HG03159 (cell line): ENCODE results near the gene MED8.

Experiments
- ATAC-seq: cut with Tn5 transposase; IDR thresholded peaks from one replicate; pipeline ENCODE4 v1.9.1; 2021; ENCODE audit warnings: mild to moderate bottlenecking, moderate library complexity; ENCODE audit not compliant: unreplicated experiment

Gene MED8, protein sequence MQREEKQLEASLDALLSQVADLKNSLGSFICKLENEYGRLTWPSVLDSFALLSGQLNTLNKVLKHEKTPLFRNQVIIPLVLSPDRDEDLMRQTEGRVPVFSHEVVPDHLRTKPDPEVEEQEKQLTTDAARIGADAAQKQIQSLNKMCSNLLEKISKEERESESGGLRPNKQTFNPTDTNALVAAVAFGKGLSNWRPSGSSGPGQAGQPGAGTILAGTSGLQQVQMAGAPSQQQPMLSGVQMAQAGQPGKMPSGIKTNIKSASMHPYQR

DNA sequence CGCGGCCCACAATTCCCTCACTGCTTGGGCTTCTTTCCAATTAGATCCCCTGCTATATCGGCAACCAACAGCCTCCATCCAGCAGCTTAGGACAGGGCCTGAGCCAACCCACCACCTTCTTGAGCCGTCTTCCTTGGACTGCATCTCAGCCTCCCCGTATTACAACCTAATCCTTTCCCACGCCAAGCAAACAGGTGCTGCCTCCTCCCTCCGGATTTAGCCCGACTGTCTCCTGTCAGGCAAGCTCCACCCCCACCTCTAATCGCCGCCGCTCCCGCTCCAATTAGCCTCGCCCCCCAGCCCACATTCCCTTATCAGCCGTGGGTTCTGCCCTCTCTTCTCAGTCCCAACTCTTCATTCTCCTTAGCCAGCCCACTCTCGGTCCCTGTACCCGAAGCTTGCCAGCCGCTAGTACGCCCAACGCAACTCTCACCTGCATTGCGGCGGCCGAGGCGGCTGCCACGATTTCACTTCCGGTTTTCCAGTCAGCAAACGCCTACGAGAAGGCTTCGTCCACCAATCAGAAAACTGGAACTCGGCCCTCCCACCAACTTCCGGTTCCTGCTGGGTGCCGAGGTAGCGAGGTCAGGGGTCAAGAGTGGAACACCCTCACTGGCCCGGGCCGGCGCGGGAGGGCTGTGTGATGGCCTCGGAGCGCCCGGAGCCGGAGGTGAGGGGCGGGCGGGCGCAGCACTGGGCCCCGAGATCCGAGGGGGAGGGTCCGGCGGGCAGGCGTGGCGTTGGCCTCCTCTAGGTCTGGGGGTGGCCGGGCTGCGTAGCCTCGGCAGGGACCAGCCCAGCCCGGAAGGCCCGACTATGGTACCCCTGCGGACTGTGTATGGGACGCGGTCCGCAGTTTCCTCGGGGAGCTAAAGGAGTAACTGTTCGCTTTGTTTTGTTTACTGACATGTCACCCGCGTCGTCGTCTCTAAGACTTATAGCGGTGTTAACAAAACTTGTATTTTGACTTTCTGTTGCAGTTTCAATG, at the start of gene MED8, which contains the start of gene SZT2:
Gene MED8 (minus strand): TSS at position 475 of the 988 bp plus-strand sequence. CDS start 36 bp downstream, at position 439.
Gene SZT2 (plus strand): TSS at position 574 of the 988 bp plus-strand sequence. CDS start 70 bp downstream, at position 644.
- peak; percentile 86 for ATAC-seq

DNA sequence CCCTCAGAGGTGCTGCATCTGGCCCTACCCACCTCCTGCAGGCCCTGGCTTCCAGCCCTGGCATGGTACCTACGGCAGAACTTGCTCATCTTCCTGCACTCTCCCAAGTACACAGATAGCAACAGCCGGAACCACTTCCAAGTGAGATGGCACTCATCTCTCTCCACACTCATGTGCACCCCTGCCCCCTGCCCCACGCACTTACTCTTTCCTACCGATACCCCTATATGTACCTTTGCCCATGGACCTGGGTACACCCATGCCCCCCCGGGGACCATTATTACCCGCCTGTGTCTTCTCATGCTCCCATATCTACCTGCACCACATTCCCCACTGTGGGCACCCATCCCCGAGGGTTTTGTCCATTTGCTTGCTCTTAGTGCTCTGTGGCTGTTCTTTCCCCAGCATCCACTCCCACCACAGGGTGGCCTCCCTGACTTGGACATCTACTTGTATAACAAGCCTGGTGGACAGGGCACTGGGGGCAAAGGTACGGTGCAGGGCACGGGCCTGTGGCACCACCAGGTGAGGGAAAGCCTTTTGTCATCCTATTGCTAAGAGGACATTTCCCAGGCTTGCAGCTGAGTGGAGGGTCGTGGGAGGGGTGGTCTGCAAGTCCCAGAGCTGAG, 49.5 kb upstream of the MED8 start:
- ATAC-seq, result no peak

DNA sequence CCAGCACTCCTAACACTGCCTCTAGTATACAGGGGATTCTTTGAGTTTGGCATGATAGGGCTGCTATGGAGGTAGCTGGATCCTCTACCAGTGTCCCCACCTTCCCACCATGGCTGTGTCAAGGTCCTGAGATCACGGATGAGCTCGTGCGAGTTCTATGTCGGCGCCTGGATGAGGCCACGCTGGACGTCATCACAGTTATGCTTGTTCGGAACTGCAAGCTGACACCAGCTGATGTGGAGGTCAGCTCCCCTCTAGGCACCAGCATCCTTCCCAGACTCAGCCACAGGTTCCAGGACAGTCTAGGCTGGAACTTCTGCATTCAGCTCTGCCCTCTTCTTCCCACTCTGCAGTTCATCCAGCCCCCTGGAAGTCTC, 49.0 kb upstream of the MED8 start:
- ATAC-seq, result no peak

DNA sequence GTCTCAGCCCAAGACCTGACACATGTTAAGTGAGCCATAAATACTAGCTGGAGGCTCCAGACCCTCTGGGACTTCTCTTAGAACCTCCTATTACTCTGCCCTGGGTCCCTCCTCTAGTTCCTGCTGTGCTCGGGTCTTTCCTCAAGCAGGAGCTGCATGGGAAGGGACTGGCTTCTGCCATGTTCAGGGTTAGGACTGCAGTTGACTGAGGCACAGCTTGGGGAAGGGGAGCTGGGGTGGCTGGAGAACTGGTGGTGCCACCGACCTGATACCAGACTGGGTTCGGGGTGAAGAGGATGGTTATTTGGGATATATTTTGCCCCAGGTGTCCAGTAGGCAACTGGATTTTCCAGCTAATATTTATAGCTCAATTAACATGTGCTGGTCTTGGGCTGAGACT, 48.4 kb upstream of the MED8 start:
- no peak for ATAC-seq

DNA sequence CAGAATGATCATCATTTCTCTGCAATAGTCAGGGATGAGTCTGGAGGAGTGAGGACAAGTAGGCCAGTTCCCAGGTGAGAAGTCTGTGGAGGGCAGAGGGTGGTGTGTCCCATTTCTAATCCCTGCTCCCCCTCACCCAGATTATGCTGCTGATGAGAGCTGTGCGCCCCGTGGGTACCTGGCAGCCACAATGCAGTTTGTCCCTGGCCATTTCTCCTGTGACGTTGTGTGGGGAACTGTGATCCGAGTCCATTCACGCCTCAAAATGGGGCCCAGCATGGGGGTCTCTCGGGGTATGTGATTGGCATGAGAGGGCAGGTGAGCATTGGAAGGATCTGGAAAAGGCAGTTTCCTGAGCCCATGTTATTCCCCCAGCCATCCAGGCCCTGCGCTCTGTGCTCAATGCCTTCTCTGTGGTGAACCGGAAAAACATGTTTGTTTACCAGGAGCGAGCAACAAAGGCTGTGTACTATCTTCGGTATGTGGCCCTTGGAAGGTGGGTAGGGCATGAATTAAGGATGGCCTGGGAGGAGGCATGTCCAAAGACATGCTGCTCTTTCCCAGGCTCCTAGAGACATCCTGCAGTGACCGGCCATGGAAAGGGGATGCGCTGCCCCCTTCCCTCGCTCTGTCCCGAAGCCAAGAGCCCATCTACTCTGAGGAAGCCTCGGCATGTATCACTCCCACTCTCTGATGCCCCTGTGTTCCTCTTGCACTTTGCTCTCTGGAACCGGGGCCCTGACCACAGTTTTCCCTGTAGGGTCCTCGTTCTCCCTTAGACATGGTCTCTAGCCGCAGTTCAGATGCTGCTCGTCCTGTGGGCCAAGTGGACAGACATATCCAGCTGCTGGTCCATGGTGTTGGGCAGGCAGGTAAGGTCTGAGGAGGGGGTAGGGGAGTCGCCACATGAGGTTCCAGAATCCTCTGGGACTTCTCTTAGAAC, 47.7 kb upstream of the MED8 start:
- no peak for ATAC-seq

DNA sequence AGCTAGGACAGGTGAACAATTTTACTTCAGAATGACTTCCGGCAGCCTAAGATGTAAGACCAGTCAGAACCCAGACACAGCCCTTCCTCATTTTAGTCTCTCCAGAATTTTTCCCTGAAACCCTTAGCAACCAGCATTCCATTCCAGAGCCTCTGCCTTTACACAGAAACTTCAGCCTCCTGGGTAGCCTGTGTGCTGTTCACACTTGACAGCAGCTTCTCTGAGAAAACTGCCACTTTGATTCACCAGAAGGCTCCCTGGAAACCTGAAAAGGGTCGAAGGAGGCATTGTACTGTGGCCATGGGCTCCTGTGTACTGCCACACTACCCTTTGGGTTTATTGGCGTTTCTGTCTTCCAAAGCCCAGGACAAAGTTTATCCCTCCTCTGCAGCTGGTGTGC, 46.8 kb upstream of the MED8 start:
- no peak for ATAC-seq

DNA sequence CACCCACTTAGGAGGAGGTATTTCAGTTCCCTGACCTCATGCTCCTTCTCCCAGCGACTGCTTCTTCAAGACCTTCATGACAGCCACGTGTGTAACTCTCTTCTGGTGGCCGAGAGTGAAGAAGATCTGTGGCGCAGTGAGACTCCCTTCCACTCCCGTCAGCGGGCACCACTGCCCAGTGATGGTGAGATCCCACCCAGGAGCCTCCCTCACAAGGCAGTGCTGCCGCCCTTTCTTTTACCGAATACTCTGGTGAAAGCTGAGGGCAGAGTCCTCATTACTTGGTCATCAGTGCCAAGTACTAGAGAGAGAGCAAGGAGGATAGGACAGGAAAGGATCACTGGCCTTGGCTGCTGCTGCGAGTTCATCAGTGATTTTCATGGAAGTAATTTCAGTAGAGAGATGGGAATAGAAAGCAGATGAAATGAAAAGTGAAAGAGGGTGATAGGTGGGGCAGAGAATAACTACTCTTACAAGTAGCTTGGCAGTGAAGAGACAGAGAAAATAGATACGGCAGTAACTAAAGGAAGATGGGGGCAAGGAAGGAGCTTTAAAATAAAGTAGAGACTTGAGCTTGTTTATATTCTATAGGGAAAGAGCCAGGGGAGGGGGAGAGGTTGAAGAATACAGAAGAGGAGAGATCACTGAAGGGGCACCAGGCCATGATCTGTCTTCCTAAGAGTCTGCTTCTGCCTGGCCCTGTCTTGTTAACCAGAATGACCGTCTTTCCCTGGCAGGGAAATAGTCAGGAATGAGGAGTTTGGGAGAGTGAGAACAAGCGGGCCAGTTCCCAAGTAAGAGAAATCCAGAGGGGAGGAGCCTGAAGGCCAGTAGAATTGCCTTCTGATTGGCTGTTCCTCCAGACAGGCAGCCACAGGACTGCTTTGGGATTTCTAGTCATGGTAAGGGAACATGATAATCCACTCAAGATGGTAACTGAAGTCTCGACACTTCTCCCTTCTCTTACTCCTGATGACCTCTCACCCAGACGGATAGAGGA, 45.8 kb upstream of the MED8 start:
- no peak for ATAC-seq

DNA sequence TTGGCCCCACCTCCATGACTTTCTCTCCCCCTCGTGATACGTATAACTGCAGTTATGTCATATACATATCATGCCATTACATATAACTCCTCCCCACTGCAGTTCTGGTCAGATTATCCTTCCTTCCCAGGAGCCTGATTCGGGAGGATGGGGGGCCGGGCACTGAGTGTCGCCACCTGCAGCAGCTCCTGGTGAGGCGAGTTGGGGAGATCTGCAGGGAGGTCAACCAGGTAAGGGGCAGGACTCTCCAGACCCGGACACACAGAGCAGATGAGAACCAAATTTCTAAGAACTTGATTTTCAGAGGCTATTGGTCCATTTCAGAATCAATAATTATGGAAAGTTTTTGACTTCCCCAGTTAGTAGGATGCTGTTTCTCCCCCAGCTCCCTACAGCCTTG, 44.7 kb upstream of the MED8 start:
- no peak for ATAC-seq

DNA sequence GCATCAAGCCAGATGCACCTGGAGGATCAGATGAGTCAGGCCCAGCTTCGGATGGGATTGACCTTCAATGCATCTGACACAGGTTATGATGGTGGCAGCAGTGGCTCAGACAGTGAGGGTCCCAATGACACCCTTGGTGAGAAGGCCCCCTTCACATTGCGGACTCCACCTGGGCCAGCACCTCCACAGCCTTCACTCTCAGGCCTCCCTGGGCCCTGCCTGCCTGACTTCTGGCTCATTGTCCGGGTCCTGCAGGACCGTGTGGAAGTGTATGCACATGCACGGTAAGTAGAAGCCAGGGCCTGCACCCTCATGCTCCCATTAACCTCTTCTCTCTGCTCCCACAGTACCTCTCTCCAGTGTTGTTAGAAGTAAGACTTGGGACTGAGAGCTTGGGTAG, 43.3 kb upstream of the MED8 start:
- no peak for ATAC-seq

DNA sequence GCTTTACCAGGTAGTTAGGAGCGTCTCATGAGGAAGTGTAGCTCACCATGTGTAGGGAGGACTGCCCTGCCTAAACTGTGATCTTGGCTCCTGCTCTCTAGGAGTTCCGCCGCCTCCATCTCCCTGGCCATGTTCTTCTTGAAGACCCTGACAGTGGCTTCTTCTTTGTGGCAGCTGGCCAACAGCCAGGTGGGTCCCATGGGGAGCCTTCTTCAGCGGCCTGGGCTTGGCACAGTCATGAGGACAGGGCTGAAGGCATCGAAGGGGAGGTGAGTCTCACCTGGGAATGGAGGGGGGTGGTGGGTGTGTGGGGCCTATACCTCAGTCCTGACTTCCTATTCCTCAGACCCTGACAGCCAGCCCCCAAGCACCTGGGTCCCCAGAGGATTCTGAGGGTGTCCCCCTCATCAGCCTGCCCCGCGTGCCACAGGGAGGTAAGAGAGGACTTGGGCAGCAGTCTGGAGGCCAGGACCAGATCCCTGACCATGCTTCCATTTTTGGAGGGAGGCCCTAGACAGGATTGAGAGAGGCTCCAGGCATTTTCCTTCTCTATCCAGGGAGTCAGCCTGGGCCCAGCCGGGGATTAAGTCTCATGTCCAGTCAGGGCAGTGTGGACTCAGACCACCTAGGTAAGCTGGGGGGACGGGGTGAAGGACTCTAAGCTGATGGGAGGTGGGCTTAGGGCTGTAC, 42.7 kb upstream of the MED8 start:
- ATAC-seq, result no peak

DNA sequence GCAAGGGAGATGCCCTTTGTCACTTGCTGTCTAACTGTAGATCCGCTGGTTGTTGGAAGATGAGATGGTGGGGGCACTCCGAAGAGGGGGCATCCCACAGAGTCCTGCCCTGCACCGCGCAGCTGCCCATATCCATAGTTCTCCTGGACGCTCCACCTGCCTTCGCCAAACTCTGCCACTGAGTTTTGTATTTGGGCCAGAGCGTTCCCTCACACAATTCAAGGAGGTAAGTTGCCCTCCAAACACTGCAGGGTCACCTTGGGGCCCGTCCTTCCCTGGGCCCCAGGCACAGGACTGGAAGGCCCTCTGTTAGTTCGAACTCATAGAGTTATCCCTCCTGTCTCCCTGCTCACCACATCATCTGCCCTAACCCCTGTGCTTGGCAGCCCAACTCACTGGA, 42.1 kb upstream of the MED8 start:
- ATAC-seq, result no peak

DNA sequence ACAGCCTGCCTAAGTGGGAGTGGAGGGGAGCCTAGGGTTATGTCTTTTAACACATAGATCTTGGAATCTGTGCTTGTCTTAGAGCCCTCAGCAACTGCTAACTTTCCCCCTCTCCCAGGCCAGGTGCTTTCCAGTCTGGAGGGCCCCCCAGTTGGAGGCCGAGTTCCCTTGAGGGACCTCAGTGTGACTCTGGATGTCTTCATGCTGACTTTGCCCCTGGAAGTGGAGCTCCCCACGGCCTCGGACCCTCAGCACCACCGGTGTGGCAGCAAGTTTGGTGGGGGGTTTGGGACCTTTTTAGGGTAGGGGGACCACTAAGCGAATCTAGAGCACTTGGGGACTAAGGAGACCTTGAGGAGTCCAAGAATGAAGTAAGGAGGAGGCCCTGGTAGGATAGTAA, 41.2 kb upstream of the MED8 start:
- no peak for ATAC-seq

DNA sequence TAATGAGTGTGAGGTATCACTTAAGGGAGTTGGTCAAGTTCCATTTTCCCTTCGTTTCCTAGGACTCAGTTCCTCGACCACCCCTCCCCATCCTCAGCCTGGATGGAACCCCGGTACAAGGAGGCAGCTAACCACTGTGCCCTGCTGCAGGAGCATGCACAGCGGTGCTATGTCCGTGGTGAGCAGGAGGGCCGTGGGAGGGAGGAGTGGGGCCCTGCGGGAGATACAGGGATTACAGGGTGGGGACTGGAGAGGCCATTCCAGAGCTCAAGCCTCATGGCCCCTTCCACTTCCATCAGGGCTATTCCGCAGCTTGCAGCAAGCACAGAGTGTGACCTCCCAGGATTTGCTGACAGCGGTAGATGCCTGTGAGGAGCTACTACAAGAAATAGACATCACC, 38.3 kb upstream of the MED8 start:
- ATAC-seq, result no peak

DNA sequence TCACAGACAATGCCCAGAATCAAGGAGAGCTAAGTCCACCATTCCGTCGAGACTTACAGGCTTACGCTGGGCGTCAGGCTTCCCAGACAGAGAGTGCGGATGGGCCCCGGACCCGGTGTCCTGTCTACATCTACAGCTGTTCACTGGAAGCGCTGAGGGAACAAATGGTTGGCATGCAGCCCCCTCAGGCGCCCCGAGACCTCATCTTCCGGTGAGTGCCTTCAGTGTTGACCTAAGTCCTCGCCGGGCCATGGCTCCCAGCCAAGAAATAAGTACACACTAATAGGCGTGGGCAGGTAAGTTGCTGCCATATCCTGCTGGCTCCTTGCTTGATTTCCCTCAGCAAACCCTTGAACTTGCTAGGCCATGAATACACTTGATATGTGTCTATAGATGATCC, 37.9 kb upstream of the MED8 start:
- ATAC-seq, result no peak

DNA sequence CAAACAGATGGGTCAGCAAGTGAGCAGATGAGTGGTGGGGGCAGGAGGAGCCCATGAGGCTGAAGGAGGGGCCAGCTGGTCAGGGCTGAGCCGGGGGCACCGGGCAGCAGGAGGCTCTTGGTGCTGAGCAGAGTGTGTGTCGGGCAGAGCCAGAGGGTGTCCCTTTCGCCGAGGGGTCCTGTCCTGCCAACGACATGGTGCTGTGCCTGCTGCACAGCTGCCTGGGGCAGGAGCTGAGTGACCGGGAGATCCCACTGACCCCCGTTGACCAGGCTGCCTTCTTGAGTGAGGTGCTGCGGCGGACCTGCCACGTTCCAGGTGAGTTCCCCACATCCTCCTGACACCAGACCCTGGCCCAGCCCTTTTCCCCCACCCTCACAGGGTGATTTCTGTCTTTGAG, 36.6 kb upstream of the MED8 start:
- no peak for ATAC-seq

DNA sequence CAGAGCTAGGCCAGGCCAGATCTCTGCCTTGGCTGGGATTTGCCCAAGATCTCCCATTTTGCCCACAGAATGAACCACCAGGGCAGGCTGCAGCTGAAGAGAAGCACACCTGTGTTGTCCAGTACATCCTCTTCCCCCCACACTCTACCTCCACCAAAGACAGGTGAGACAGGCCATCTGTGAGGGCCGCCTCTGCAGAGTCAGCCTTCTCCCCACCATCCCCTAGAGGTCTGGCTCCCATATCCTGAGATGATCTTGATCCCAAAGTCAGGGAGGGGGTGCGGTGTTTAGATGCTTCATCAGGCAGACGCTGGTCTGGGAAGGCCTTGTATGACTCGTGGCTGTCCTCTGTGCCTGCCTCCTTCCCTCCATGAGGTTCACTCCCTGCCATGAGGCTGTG, 35.4 kb upstream of the MED8 start:
- no peak for ATAC-seq

DNA sequence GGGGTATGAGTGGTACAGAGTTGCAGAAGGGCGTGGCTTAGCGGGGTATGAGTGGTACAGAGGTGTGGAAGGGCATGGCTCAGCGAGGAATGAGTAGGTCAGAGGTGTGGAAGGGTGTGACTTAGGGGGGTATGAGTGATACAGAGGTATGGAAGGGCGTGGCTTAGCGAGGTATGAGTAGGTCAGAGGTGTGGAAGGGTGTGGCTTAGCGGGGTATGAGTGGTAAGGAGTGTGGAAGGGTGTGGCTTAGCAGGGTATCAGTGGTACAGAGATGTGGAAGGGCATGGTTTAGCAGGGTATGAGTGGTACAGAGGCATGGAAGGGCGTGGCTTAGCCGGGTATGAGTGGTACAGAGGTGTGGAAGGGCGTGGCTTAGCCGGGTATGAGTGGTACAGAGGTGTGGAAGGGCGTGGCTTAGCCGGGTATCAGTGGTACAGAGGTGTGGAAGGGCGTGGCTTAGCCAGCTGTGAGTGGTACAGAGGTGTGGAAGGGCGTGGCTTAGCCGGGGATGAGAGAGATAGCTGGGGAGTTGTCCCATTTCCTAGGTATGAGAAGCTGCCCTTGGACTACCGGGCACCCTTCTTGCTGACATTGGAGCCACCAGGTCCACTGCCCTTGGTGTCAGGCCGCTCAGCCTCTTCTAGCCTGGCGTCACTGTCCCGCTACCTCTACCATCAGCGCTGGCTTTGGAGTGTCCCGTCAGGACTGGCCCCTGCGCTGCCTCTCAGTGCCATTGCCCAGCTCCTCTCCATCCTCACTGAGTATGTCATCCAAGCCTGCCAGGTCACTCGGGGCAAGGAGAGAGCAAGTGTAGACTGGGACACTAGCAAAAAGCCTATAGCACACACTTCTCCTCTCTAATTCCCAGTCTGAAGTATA, 34.3 kb upstream of the MED8 start:
- ATAC-seq, result no peak
